Measurements from ENCODE around the gene FGF11.

- TF ChIP-seq CTCF (tag by site-specific recombination; IDR thresholded peaks at IDR 0.05) = no peak
- TF ChIP-seq ZNF416 (tag by site-specific recombination; IDR thresholded peaks at IDR 0.05) = no peak
- no peak for TF ChIP-seq ZNF16 (tag by site-specific recombination; IDR thresholded peaks at IDR 0.05; ENCODE audit: low read depth)
- TF ChIP-seq ZNF121 (tag by site-specific recombination; IDR thresholded peaks at IDR 0.05) = no peak
These were observed 12.3 kb upstream of the FGF11 start for GRCh38 chr17:7426896-7427489.
